Thyroid gland (tissue), 4 donors: ENCODE results near the gene ASCC1.

Experiments used
- CTCF ChIP-seq, 6 experiments: fragments of 200-600 bp in 3 of 6; fragments of 450-650 bp in 3 of 6; sonication (generic) in 3 of 6; IDR thresholded peaks; one replicate each; pipeline ENCODE4 v1.5.1; 2016 to 2019; ENCODE audit warnings: antibody characterized with exemption in 6 of 6, mild to moderate bottlenecking in 2 of 6, inconsistent platforms in 1 of 6, moderate library complexity in 1 of 6
- POLR2A ChIP-seq, 2 donors: fragments of 450-650 bp; IDR thresholded peaks; one replicate each; pipeline ENCODE4 v1.6.1; 2017; ENCODE audit warnings: antibody characterized with exemption in 2 of 2, mild to moderate bottlenecking in 2 of 2, moderate library complexity in 1 of 2

GRCh38 chr10:72116372-72116771 lies 99.7 kb downstream of the ASCC1 start:
- TF ChIP-seq CTCF (IDR thresholded peaks at IDR 0.05) (no peak), POLR2A (IDR thresholded peaks at IDR 0.05) (no peak)
